ENCODE results near the gene GAB4.
"Not testable (repeated sequence)": the region's sequence is repeated elsewhere in the genome, so short reads cannot be mapped to it uniquely, and the experiment has no call there.

DNA sequence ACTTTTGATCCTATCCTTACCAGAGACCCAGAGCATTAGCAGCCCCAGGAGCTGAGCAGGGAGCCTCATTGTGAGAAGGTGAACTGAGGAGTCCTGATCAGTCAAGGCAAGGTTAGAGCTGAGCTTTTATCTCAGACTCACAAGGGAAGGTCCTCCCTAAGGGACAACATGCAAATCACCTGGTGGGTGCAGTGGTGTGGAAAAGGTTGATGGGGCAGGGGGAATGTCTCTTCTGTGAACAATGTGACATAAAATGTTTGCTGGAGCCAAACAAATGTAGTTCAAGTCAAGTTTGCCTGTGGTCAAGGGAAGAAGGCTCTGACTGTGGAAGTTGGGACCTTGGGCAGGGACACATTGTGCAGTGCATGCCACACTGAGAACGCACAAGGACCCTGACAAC is 93.1 kb downstream of the GAB4 start:
- TF ChIP-seq, protein P1, sequence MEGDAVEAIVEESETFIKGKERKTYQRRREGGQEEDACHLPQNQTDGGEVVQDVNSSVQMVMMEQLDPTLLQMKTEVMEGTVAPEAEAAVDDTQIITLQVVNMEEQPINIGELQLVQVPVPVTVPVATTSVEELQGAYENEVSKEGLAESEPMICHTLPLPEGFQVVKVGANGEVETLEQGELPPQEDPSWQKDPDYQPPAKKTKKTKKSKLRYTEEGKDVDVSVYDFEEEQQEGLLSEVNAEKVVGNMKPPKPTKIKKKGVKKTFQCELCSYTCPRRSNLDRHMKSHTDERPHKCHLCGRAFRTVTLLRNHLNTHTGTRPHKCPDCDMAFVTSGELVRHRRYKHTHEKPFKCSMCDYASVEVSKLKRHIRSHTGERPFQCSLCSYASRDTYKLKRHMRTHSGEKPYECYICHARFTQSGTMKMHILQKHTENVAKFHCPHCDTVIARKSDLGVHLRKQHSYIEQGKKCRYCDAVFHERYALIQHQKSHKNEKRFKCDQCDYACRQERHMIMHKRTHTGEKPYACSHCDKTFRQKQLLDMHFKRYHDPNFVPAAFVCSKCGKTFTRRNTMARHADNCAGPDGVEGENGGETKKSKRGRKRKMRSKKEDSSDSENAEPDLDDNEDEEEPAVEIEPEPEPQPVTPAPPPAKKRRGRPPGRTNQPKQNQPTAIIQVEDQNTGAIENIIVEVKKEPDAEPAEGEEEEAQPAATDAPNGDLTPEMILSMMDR (IDR thresholded peaks at IDR 0.05) = not testable (repeated sequence)
- not testable (repeated sequence) for TF ChIP-seq POLR2A, POLR2AphosphoS5 (IDR thresholded peaks at IDR 0.05)

Data from stomach (tissue), 4 donors.